Liver (tissue), 9 donors: ENCODE measurements around the gene LGALSL. TPM values are rescaled to one million over a fixed set of nuclear protein-coding genes. Genes with fewer than 3 reads are reported as not detected.

Experiments
- DNase-seq: peaks from one replicate; pipeline ENCODE4 v3.0.0-alpha.2; 2017; ENCODE audit warnings: low spot score
- H3K27ac ChIP-seq, 2 donors: one replicate each; pipeline ENCODE4 v1.7.0; 2013; ENCODE audit warnings: inconsistent platforms in 2 of 2, low read length in 2 of 2, control low read depth in 1 of 2, low read depth in 1 of 2, mild to moderate bottlenecking in 1 of 2
- H3K27me3 ChIP-seq, 4 donors: one replicate each; pipeline versions ENCODE4 v1.6.1 to v1.7.0; 2013; ENCODE audit warnings: low read length in 3 of 4, inconsistent platforms in 1 of 4, mild to moderate bottlenecking in 1 of 4, moderate library complexity in 1 of 4; ENCODE audit not compliant: control insufficient read depth in 4 of 4, insufficient read depth in 4 of 4
- H3K36me3 ChIP-seq, 4 donors: one replicate each; pipeline versions ENCODE4 v1.6.1 to v1.7.0; 2013; ENCODE audit warnings: low read length in 3 of 4, mild to moderate bottlenecking in 3 of 4, low read depth in 1 of 4, moderate library complexity in 1 of 4; ENCODE audit not compliant: control insufficient read depth in 4 of 4, insufficient read depth in 3 of 4
- H3K4me1 ChIP-seq, 4 donors: one replicate each; pipeline versions ENCODE4 v1.6.1 to v1.7.0; 2013; ENCODE audit warnings: low read length in 3 of 4, mild to moderate bottlenecking in 3 of 4, moderate library complexity in 1 of 4; ENCODE audit not compliant: control insufficient read depth in 4 of 4, insufficient read depth in 4 of 4
- H3K4me3 ChIP-seq, 3 donors: one replicate each; pipeline versions ENCODE4 v1.6.1 to v1.7.0; 2013; ENCODE audit warnings: low read length in 3 of 3, control low read depth in 1 of 3, low read depth in 1 of 3, mild to moderate bottlenecking in 1 of 3
- H3K9ac ChIP-seq, 2 donors: one replicate each; pipeline ENCODE4 v1.7.0; 2013; ENCODE audit warnings: low read length in 2 of 2, mild to moderate bottlenecking in 2 of 2, moderate library complexity in 2 of 2, control low read depth in 1 of 2, low read depth in 1 of 2
- H3K9me3 ChIP-seq, 4 donors: one replicate each; pipeline versions ENCODE4 v1.6.1 to v1.7.0; 2013; ENCODE audit warnings: low read length in 3 of 4; ENCODE audit not compliant: control insufficient read depth in 4 of 4
- ATF3 ChIP-seq: IDR thresholded peaks from 2 replicates; pipeline ENCODE4 v1.6.1; 2016; ENCODE audit warnings: antibody characterized with exemption
- CTCF ChIP-seq: fragments of 150-350 bp; IDR thresholded peaks from 2 replicates; pipeline ENCODE4 v1.5.1; 2017; ENCODE audit warnings: improper control_type of control experiment, low read depth, low read length; ENCODE audit not compliant: missing input control
- EGR1 ChIP-seq, 2 donors: IDR thresholded peaks; 2 replicates each; pipeline ENCODE4 v1.6.1; 2016 to 2018; ENCODE audit warnings: antibody characterized with exemption in 2 of 2, low read depth in 2 of 2
- FOXA1 ChIP-seq: IDR thresholded peaks from 2 replicates; pipeline ENCODE4 v1.6.1; 2016; ENCODE audit warnings: antibody characterized with exemption
- FOXA2 ChIP-seq: IDR thresholded peaks from 2 replicates; pipeline ENCODE4 v1.6.1; 2016; ENCODE audit warnings: antibody characterized with exemption
- GABPA ChIP-seq, 2 donors: IDR thresholded peaks in 1 of 2; conservative IDR thresholded peaks in 1 of 2; 2 replicates each; pipeline ENCODE4 v1.6.1; 2016; ENCODE audit warnings: antibody characterized with exemption in 2 of 2, mild to moderate bottlenecking in 1 of 2, moderate library complexity in 1 of 2
- HNF4A ChIP-seq, 2 donors: conservative IDR thresholded peaks; 2 replicates each; pipeline ENCODE4 v1.6.1; 2016; ENCODE audit warnings: antibody characterized with exemption in 2 of 2, mild to moderate bottlenecking in 2 of 2
- HNF4G ChIP-seq: IDR thresholded peaks from 2 replicates; pipeline ENCODE4 v1.6.1; 2016; ENCODE audit warnings: antibody characterized with exemption
- JUND ChIP-seq, 2 donors: IDR thresholded peaks; 2 replicates each; pipeline ENCODE4 v1.6.1; 2016; ENCODE audit warnings: antibody characterized with exemption in 2 of 2
- MAX ChIP-seq: IDR thresholded peaks from 2 replicates; pipeline ENCODE4 v1.6.1; 2016; ENCODE audit warnings: antibody characterized with exemption
- NR2F2 ChIP-seq: IDR thresholded peaks from 2 replicates; pipeline ENCODE4 v1.6.1; 2016; ENCODE audit warnings: antibody characterized with exemption
- RAD21 ChIP-seq, 2 donors: IDR thresholded peaks; 2 replicates each; pipeline ENCODE4 v1.6.1; 2016; ENCODE audit warnings: antibody characterized with exemption in 2 of 2, mild to moderate bottlenecking in 2 of 2
- REST ChIP-seq: IDR thresholded peaks from 2 replicates; pipeline ENCODE4 v1.6.1; 2016; ENCODE audit warnings: antibody characterized with exemption, mild to moderate bottlenecking
- RXRA ChIP-seq, 2 donors: IDR thresholded peaks; 2 replicates each; pipeline ENCODE4 v1.6.1; 2017 to 2018; ENCODE audit warnings: antibody characterized with exemption in 2 of 2, mild to moderate bottlenecking in 1 of 2
- SP1 ChIP-seq: IDR thresholded peaks from 2 replicates; pipeline ENCODE4 v1.6.1; 2018; ENCODE audit warnings: antibody characterized with exemption, mild to moderate bottlenecking
- TAF1 ChIP-seq: conservative IDR thresholded peaks from 2 replicates; pipeline ENCODE4 v1.6.1; 2016; ENCODE audit warnings: antibody characterized with exemption, mild to moderate bottlenecking
- YY1 ChIP-seq: IDR thresholded peaks from 2 replicates; pipeline ENCODE4 v1.6.1; 2016; ENCODE audit warnings: antibody characterized with exemption, mild to moderate bottlenecking
- ZBTB33 ChIP-seq: IDR thresholded peaks from 2 replicates; pipeline ENCODE4 v1.6.1; 2016; ENCODE audit warnings: antibody characterized with exemption
- WGBS: extraction: QIAGEN DNeasy Blood & Tissue Kit; methylation state at CpG from one replicate; pipeline ENCODE4 v1.1.7; 2013; 5-methylcytosine and 5-hydroxymethylcytosine counted together
- polyA plus RNA-seq, 2 donors: library from polyadenylated mRNA; stranded (reverse) in 1 of 2; unstranded in 1 of 2; fragments of 200-250 nt in 1 of 2; fragments of >200 nt in 1 of 2; fragmentation: Nextera tagmentation in 1 of 2; extraction: Ambion mirVana in 1 of 2; gene quantifications; one replicate each; pipeline versions ENCODE4 v1.2.1 to v1.2.3, GENCODE V29; 2013 to 2015
- total RNA-seq, 2 donors: library from RNA; depleted of rRNA; stranded (reverse); fragments of >200 nt; gene quantifications; one replicate each; pipeline ENCODE4 v1.2.3, GENCODE V29; 2014
- donor health status: healthy.
- donor health status: healthy.
- donor health status: healthy.
- donor health status: healthy.
- donor health status: healthy.

Gene LGALSL
- total and polyA plus RNA-seq, 4 donors = 2.4 to 8.7 (median 3.8) TPM

- H3K4me1 ChIP-seq = no peaks in the 10 kb centered on the region
- H3K27ac ChIP-seq = no peak overlapping the region
- no peaks in the 10 kb centered on the region for H3K27me3 ChIP-seq
- H3K36me3 ChIP-seq = no peaks in the 10 kb centered on the region
- no peak for DNase-seq
- no peaks in the 10 kb centered on the region for H3K9me3 ChIP-seq
- no peak overlapping the region for H3K4me3 ChIP-seq
- TF ChIP-seq NR2F2 (no peak), EGR1 (IDR thresholded peaks at IDR 0.05; ENCODE audit: low read depth in 2 of 2) (no peak), HNF4A (conservative IDR thresholded peaks at IDR 0.05) (no peak), ZBTB33 (no peak)
- no peak overlapping the region for H3K9ac ChIP-seq
- 96% methylated on average over 10 of the region's 10 CpGs for WGBS
These were observed 25.5 kb downstream of the LGALSL start for GRCh38 chr2:64479259-64480117.

- H3K9ac ChIP-seq = no peak overlapping the region
- DNase-seq = no peak
- H3K9me3 ChIP-seq = no peaks in the 10 kb centered on the region
- no peak overlapping the region for H3K27ac ChIP-seq
- H3K4me3 ChIP-seq = no peak overlapping the region
- TF ChIP-seq HNF4G = no peak
- TF ChIP-seq MAX = no peak
- TF ChIP-seq CTCF = no peak
- TF ChIP-seq GABPA (IDR thresholded peaks at IDR 0.05 in 1 of 2, conservative IDR thresholded peaks at IDR 0.05 in 1 of 2) = no peak
- no peaks in the 10 kb centered on the region for H3K27me3 ChIP-seq
- WGBS = 92% methylated on average over 5 of the region's 5 CpGs
- H3K4me1 ChIP-seq = no peaks in the 10 kb centered on the region
- H3K36me3 ChIP-seq = no peaks in the 10 kb centered on the region
These were observed 27.7 kb downstream of the LGALSL start for GRCh38 chr2:64481665-64482064.

- WGBS = 92% methylated on average over 1 of the region's 1 CpG
- Histone ChIP-seq H3K27me3 (no peaks in the 10 kb centered on the region), H3K4me3 (no peak overlapping the region), H3K9me3 (no peaks in the 10 kb centered on the region), H3K36me3 (no peaks in the 10 kb centered on the region), H3K27ac (no peak overlapping the region), H3K9ac (no peak overlapping the region), H3K4me1 (no peaks in the 10 kb centered on the region)
- no peak for DNase-seq
- TF ChIP-seq TAF1 = no peak
- no peak for TF ChIP-seq EGR1 (IDR thresholded peaks at IDR 0.05; ENCODE audit: low read depth in 2 of 2)
- TF ChIP-seq FOXA2 = no peak
- TF ChIP-seq MAX = no peak
- no peak for TF ChIP-seq REST
- no peak for TF ChIP-seq FOXA1
- no peak for TF ChIP-seq RAD21 (IDR thresholded peaks at IDR 0.05)
- TF ChIP-seq NR2F2 = no peak
- TF ChIP-seq YY1 = no peak
- TF ChIP-seq JUND (IDR thresholded peaks at IDR 0.05) = no peak
- no peak for TF ChIP-seq ATF3
- TF ChIP-seq RXRA (IDR thresholded peaks at IDR 0.05) = no peak
- TF ChIP-seq HNF4G = no peak
- TF ChIP-seq HNF4A (conservative IDR thresholded peaks at IDR 0.05) = no peak
- no peak for TF ChIP-seq SP1
These were observed 28.3 kb downstream of the LGALSL start for GRCh38 chr2:64482243-64482642.
